Suppressor macrophage (primary cell): ENCODE data around the gene ELMOD3.
"Not testable (repeated sequence)": the region's sequence is repeated elsewhere in the genome, so short reads cannot be mapped to it uniquely, and the experiment has no call there.

Experiments
- DNase-seq, 4 experiments: peaks; one replicate each; pipeline ENCODE4 v3.0.0-alpha.2; 2020 to 2022

Gene ELMOD3

DNA sequence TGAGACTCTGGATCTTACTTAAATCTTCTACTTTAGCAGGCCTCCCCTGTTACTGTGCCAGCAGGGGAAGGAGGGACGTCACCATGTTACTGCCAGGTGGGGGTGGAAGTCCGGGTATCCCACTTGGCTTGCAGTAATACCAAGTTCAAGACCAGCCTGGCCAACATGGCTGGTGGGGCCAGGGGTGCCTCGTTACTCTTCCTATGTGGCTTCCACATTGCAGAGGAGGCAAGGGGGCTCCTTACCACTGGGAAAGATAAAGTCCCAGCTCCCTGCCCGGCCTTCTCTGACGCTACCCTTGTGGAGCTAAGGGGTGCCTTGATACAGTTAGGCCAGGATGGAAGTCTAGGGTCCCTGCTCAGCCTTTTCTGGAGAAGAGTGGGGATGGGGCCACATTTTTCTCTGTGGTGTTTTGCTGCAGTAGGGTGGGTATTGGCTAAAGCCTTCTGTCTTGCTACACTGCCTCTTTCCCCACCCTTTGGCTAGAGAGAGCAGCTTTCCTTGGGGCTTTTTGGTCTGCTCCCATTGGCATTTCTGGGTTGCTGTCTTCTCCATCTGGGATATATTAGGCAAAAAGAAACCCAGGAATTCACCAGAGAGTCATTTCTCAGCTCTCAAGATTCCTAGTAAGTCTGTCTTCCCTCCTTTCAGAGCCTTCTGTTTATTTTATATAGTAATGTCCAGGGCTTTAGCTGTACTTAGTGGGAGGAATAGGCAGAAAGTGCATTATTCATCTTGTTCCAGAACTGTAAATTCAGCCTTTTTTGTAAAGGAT, 21.9 kb downstream of the ELMOD3 start:
- DNase-seq: no peak

GRCh38 chr2:85377083-85377482, 22.5 kb downstream of the ELMOD3 start:
- no peak for DNase-seq

DNA sequence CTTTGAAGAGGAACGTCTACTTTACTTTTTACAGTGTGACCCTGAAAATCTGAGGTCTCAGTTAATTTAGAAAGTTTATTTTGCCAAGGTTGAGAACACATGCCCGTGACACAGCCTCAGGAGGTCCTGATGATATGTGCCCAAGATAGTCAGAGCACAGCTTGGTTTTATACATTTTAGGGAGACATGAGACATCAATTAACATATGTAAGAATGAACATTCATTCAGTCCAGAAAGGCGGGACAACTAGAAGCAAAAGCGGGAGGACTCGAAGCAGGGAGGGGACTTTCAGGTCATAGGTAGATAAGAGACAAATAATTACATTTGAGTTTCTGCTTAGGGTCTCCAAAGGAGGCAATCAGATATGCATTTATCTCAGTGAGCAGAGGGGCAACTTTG, 23.7 kb downstream of the ELMOD3 start:
- DNase-seq: no peak

- DNase-seq: no peak
Observed at GRCh38 chr2:85380048-85380447, 25.5 kb downstream of the ELMOD3 start.

DNA sequence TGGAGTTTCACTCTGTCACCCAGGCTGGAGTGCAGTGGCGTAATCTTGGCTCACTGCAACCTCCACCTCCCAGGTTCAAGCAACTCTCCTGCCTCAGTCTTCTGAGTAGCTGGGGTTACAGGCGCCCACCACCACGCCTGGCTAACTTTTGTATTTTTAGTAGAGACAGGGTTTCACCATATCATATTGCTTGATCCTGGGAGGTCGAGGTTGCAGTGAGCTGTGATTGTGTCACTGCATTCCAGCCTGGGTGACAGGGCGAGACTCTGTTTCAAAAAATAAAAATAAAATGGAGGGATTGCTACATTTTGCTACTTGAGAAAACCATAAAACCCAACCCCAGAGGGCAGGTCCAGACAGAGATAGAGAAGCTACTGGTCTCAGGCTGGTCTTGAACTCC, 28.6 kb downstream of the ELMOD3 start:
- not testable (repeated sequence) for DNase-seq

DNA sequence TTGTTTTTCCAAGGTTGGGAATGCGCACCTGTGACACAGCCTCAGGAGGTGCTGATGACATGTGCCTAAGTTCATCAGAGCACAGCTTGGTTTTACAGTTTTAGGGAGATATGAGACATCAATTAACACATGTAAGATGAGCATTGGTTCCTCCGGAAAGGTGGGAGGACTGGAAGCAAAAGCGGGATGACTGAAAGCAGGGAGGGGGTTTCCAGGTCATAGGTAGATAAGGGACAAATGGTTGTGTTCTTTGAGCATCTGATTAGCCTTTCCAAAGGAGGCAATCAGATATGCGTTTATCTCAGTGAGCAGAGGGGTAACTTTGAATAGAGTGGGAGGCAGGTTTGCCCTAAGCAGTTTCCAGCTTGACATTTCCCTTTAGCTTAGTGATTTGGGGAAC, 29.3 kb downstream of the ELMOD3 start:
- DNase-seq: no peak

- no peak for DNase-seq
Observed at GRCh38 chr2:85385746-85386145, 31.2 kb downstream of the ELMOD3 start.

DNA sequence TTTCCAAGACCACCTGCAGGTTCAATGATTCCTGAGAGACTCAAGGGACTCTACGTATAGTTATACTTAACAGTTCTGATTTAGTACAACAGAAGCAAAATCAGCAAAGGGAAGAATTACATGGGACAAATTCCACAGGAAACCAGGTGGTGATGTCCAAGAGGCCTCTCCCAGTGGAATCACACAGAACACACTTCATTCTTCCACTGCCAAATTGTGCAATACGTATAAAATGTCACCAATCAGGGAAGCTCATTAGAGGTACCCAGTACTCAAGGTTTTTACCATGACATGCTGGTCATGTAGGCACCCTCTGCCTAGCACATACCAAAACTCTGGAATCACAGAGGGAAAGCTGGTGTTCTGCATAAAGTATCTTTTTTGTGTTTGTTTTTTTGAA, 33.2 kb downstream of the ELMOD3 start:
- no peak for DNase-seq

DNA sequence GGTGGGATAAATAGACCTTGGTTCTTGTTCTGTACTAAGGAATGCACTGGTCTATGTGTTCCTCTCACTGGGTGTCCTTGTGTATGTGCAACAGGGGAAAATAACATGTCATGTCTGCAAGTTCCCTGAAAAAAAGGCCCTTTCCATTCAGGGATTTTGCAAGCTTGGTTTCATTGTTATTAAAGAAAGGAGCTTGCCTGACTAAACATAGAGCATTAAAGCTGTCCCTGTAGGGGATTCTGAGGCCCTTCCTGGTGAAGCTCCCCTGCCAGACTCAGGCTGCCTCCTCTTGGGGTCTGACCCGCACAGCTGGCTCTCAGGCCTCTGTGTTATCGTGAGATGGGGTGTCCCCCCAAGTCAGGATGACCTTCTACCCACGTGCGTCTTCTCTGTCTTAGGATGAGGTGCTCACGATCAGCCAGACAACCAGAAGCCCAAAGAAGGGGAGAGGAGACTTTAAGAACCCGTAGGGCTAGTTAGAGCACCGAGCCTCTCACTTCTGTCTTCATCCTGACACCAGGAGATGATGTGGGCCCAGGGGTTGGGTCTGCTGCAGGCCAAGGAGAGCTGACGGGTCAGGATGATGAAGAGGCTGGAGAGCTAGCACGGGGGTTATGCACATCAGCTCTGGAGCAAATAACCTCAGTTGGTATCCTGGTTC, 34.4 kb downstream of the ELMOD3 start:
- DNase-seq: no peak

- peak; percentile 57 to 80 (median 67) for DNase-seq
Observed at GRCh38 chr2:85390941-85391669, 36.5 kb downstream of the ELMOD3 start.

GRCh38 chr2:85393836-85394235, 39.3 kb downstream of the ELMOD3 start:
- no peak for DNase-seq

- no peak for DNase-seq
Observed at GRCh38 chr2:85394261-85394681, 39.7 kb downstream of the ELMOD3 start.

DNA sequence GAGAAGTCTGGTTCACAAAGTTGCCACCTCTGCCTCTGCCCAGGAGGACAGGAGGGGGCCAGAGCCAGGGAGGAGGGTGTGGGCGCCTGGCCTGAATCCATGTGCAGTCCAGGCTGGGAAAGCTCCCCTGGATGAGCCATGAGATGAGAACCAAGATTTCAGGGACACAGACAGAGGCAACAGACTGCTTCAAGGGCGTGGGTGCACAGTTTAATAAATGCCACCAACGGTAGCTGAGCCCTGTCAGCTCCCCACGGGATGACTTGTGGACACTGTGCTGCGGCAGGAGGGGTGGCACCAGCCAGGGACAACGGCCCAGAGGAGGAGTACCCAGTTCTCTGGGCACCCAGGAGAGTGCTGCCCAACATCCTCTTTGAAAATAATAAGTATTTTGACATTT, 40.4 kb downstream of the ELMOD3 start:
- no peak for DNase-seq

GRCh38 chr2:85395912-85396475, 41.4 kb downstream of the ELMOD3 start:
- no peak for DNase-seq

GRCh38 chr2:85396531-85397470, 42.2 kb downstream of the ELMOD3 start:
- no peak for DNase-seq

DNA sequence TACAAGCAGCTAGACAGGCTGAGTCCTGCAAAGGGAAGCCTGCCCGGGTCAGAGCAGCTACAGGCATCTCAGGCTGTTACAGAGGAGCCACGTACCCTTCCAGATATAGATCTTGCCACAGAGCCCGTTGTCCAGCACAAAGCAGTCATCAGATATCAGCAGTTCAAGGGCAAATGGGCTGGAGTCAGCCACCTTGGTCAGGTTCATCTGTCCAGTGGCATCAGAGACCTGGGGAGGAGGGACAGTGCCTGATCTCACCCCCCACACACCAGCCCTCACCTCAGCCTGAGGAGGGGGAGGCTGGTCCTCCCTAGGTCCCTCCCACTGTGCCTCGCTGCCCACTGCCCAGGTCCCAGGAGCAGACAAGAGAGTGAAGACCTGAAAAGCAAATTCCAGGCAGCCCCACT, 43.4 kb downstream of the ELMOD3 start:
- DNase-seq: no peak

DNA sequence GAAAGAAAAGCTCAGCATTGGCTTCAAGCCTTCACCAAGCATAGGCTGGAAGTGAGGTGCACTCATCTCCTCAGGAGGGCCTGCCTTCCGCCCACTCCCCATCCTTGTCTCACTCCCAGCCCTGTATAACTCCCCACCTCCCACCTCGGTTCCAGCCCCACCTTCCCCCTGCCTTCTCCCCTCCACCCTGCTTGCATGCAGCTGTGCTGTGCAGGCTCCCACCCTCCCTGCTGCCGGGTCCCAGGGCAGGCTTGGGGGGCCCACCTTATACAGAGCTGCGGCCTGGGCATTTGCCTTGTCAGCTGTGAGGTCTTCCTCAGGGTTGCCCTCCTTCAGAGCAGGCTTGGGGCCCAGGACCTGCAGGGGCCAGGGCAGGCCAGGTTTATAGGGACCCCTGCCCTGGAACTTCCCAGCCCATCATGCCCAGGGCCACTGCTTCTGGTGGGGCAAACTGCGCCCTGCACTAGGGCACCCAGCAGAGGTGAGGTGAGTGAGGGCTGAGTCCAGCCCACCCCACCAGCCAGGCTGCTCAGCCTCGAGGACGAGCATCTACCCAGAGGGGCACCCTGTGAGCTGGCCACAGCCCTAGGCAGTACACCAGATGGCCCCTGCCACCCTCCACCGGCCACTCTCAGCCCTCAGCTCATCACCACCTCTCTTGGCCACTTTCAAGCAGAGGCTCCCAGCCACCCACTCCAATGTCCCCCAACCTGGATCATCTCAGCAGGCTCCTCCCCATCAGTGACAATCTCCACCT, 44.0 kb downstream of the ELMOD3 start:
- no peak for DNase-seq

- no peak for DNase-seq
Observed at GRCh38 chr2:85399183-85399455, 44.5 kb downstream of the ELMOD3 start.

- no peak for DNase-seq
Observed at GRCh38 chr2:85400023-85400422, 45.5 kb downstream of the ELMOD3 start.

DNA sequence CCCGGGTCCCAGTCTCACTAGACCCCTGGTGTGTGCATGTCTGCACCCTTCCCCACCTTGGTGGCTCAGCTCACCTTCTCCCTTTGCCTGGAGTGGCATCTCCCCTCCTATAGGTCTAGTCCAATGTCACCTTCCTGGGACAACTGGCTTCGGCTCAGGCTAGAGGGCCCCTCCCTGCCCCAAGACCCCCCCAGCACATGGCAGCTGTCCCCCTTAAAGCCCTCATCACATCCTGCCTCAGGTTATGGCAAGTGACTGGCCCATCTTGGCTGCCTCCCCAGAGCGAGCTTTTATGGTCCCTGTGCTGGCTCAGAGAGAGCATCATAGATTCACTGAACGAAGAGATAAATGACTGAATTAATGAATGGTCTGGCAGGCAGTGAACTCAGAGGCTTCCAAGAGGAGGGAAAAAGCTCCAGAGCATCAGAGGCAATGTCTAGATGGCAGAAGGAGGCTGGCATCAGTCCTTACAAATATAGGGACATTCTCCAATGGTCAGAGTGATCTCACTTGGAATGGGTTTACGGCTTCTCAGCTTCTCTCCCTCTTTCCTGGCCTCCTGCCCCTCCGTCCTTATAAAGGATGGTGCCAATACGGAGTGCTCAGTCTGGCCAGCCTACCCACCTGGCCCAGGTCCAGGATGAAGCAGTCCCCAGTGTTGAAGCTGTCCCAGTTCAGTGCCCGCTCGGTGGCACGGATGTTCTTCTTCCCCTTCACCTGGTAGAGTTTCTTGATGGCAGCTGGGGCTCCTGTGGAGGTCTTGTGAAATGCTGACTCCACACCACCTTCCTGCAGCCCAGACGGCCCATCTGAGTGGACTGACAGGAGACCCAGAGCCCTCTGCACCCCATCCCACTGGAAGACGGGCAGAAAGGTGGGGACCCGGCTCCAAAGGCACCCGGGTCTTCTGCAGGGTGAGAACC, 46.2 kb downstream of the ELMOD3 start:
- no peak for DNase-seq

DNA sequence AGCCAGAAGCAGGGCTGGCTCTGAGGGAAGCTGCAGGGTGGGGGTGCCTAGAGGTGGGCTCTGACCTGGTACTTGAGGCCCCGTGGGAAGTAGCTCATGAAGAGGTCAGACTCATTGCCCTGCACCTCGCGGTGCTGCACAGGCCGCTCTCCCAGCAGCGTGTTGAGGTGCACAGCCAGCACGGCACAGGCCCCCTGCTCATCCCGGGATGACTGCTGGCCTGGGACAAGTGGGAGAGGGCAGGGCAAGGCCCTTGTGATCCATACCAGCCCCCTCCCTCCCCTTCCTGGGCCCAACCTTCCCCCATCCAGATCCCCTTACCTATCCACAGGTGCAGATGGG, 46.9 kb downstream of the ELMOD3 start:
- no peak for DNase-seq
